ENCODE data around the gene LDHAL6A. TPM values are rescaled to one million over a fixed set of nuclear protein-coding genes. Genes with fewer than 3 reads are reported as not detected.

The LDHAL6A gene
- total and polyA plus RNA-seq, 2 donors from 2014 or later: 0.47 TPM; not detected in 1

DNA sequence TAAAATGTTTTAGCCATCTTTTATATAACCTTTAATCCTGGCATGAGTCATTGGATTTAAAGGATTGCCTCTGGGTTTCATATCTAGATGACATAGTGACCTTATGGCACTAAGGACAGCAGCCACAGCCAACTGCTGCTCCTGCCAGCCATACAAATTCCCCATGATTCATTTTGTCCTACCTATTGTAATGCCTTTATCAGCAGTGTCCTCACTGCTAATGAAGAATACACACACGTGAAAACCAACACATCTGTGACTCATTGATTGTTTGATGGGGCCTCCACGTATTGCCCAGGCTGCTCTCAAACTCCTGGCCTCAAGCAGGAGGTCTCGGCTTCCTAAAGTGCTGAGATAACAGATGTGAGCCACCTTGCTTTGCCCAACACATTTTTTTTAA lies 1.8 kb downstream of the LDHAL6A start:
- FAIRE-seq: no peak

DNA sequence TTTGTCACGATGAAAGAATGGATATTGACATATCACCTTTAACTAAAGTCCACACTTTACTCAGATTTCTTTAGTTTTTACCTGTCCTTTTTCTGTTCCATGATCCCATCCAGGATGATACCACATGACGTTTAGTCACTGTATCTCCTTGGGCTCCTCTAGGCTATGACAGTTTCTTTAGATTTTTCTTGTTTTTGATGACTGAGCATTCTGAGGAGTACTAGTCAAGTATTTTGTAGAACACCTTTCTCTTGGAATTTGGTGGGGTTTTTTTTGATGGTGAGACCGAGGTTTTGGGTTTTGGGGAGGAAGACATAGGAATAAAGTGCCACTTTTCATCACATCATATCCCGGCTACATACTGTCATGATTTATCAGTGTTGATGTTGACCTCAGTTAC lies 4.0 kb downstream of the LDHAL6A start:
- FAIRE-seq: no peak
- H3K9me3 ChIP-seq (ENCODE audit: control insufficient read depth in 2 of 3, insufficient read depth in 1 of 3, low read length in 3 of 3): no peaks in the 10 kb centered on the region
- H3K27ac ChIP-seq (ENCODE audit: low read depth in 2 of 2, low read length in 2 of 2): no peak overlapping the region
- no peak overlapping the region for H3K9ac ChIP-seq (ENCODE audit: low read length in 3 of 3)
- no peaks in the 10 kb centered on the region for H3K27me3 ChIP-seq (ENCODE audit: control insufficient read depth, insufficient read depth, low read length)
- intact Hi-C loops (cut with DNase I): no loop called here
- TF ChIP-seq, protein P1, sequence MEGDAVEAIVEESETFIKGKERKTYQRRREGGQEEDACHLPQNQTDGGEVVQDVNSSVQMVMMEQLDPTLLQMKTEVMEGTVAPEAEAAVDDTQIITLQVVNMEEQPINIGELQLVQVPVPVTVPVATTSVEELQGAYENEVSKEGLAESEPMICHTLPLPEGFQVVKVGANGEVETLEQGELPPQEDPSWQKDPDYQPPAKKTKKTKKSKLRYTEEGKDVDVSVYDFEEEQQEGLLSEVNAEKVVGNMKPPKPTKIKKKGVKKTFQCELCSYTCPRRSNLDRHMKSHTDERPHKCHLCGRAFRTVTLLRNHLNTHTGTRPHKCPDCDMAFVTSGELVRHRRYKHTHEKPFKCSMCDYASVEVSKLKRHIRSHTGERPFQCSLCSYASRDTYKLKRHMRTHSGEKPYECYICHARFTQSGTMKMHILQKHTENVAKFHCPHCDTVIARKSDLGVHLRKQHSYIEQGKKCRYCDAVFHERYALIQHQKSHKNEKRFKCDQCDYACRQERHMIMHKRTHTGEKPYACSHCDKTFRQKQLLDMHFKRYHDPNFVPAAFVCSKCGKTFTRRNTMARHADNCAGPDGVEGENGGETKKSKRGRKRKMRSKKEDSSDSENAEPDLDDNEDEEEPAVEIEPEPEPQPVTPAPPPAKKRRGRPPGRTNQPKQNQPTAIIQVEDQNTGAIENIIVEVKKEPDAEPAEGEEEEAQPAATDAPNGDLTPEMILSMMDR (IDR thresholded peaks at IDR 0.05; ENCODE audit: borderline replicate concordance, extremely low read depth, insufficient read depth): no peak
- no peaks in the 10 kb centered on the region for H3K4me1 ChIP-seq (ENCODE audit: control insufficient read depth in 2 of 3, insufficient read depth in 2 of 3, low read depth in 1 of 3, low read length in 3 of 3)
- no peak overlapping the region for H3K4me3 ChIP-seq (ENCODE audit: low read length in 3 of 3)
- H3K36me3 ChIP-seq (ENCODE audit: control insufficient read depth in 2 of 3, insufficient read depth in 3 of 3, low read length in 3 of 3): no peaks in the 10 kb centered on the region
- no peak for DNase-seq

More for the DNA sequence above, 1.8 kb downstream of the LDHAL6A start:
- H3K4me3 ChIP-seq (ENCODE audit: low read length in 3 of 3): no peak overlapping the region
- no peak for DNase-seq
- no peaks in the 10 kb centered on the region for H3K27me3 ChIP-seq (ENCODE audit: control insufficient read depth, insufficient read depth, low read length)
- H3K27ac ChIP-seq (ENCODE audit: low read depth in 2 of 2, low read length in 2 of 2): no peak overlapping the region
- no peaks in the 10 kb centered on the region for H3K4me1 ChIP-seq (ENCODE audit: control insufficient read depth in 2 of 3, insufficient read depth in 2 of 3, low read depth in 1 of 3, low read length in 3 of 3)
- H3K36me3 ChIP-seq (ENCODE audit: control insufficient read depth in 2 of 3, insufficient read depth in 3 of 3, low read length in 3 of 3): no peaks in the 10 kb centered on the region
- H3K9me3 ChIP-seq (ENCODE audit: control insufficient read depth in 2 of 3, insufficient read depth in 1 of 3, low read length in 3 of 3): no peaks in the 10 kb centered on the region
- TF ChIP-seq, protein P1 (IDR thresholded peaks at IDR 0.05; ENCODE audit: borderline replicate concordance, extremely low read depth, insufficient read depth): no peak
- intact Hi-C loops (cut with DNase I): no loop called here
- no peak overlapping the region for H3K9ac ChIP-seq (ENCODE audit: low read length in 3 of 3)

DNA sequence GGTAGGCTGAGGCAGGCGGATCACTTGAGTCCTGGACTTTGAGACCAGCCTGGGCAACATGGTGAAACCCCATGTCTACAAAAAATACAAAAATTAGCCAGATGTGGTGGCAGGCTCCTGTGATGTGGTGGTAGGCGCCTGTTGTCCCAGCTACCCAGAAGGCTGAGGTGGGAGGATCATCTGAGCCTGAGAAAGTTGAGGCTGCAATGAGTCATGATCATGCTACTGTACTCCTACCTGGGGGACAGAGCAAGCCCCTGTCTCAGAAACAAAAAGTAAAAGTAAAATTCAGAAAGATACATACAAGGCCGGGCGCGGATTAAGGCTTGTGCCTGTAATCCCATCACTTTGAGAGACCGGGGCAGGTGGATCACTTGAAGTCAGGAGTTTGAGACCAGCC lies 6.3 kb downstream of the LDHAL6A start:
- no peak for FAIRE-seq

More for the DNA sequence above, 6.3 kb downstream of the LDHAL6A start:
- H3K4me3 ChIP-seq (ENCODE audit: low read length in 3 of 3): no peak overlapping the region
- H3K27me3 ChIP-seq (ENCODE audit: control insufficient read depth, insufficient read depth, low read length): no peaks in the 10 kb centered on the region
- H3K27ac ChIP-seq (ENCODE audit: low read depth in 2 of 2, low read length in 2 of 2): no peak overlapping the region
- no peak for DNase-seq
- no peaks in the 10 kb centered on the region for H3K9me3 ChIP-seq (ENCODE audit: control insufficient read depth in 2 of 3, insufficient read depth in 1 of 3, low read length in 3 of 3)
- no peak overlapping the region for H3K9ac ChIP-seq (ENCODE audit: low read length in 3 of 3)
- H3K4me1 ChIP-seq (ENCODE audit: control insufficient read depth in 2 of 3, insufficient read depth in 2 of 3, low read depth in 1 of 3, low read length in 3 of 3): no peaks in the 10 kb centered on the region
- H3K36me3 ChIP-seq (ENCODE audit: control insufficient read depth in 2 of 3, insufficient read depth in 3 of 3, low read length in 3 of 3): no peaks in the 10 kb centered on the region
- intact Hi-C loops (cut with DNase I): no loop called here
- TF ChIP-seq, protein P1 (IDR thresholded peaks at IDR 0.05; ENCODE audit: borderline replicate concordance, extremely low read depth, insufficient read depth): no peak

All from kidney (tissue), 14 donors.